ENCODE data around the gene KIF26B.

GRCh38 chr1:245327842-245328241 is 173.1 kb downstream of the KIF26B start:
- TF ChIP-seq EP300 (IDR thresholded peaks at IDR 0.05) (no peak), CTCF (IDR thresholded peaks at IDR 0.05) (no peak), POLR2AphosphoS5 (IDR thresholded peaks at IDR 0.05) (no peak)

Data from suprapubic skin (tissue), 4 donors.